GM23338 (cell line): ENCODE results near the gene ZNF185. TPM values are rescaled to one million over a fixed set of nuclear protein-coding genes. Genes with fewer than 3 reads are reported as not detected.

Experiments
- ATAC-seq: fragments of 200-7000 bp; cut with Tn5 transposase; 3 replicates; pipeline ENCODE4 v1.9.1; 2020
- DNase-seq: peaks from one replicate; pipeline ENCODE4 v3.0.0-alpha.2; 2015; ENCODE audit warnings: low spot score
- H2AFZ ChIP-seq: fragments of 200-600 bp; sonication (generic); 2 replicates; pipeline ENCODE4 v1.8.0; 2016; ENCODE audit warnings: antibody characterized with exemption, mild to moderate bottlenecking, moderate library complexity
- H3F3A ChIP-seq: fragments of 200-600 bp; sonication (generic); replicated peaks from 2 replicates; pipeline ENCODE4 v1.8.0; 2017; ENCODE audit warnings: antibody characterized with exemption, mixed run types, low read depth
- H3K27ac ChIP-seq: fragments of 200-600 bp; sonication (generic); 2 replicates; pipeline ENCODE4 v1.6.1; 2016; ENCODE audit warnings: low read depth
- H3K27me3 ChIP-seq: fragments of 200-600 bp; sonication (generic); 2 replicates; pipeline ENCODE4 v1.8.0; 2016; ENCODE audit warnings: mild to moderate bottlenecking, mixed run types, moderate library complexity; ENCODE audit not compliant: insufficient read depth
- H3K36me3 ChIP-seq: fragments of 200-600 bp; sonication (generic); 2 replicates; pipeline ENCODE4 v1.8.0; 2016; ENCODE audit warnings: mild to moderate bottlenecking; ENCODE audit not compliant: insufficient read depth
- H3K4me1 ChIP-seq: fragments of 200-600 bp; sonication (generic); 2 replicates; pipeline ENCODE4 v1.8.0; 2016; ENCODE audit warnings: mild to moderate bottlenecking, moderate library complexity; ENCODE audit not compliant: insufficient read depth
- H3K4me2 ChIP-seq: fragments of 200-600 bp; sonication (generic); 2 replicates; pipeline ENCODE4 v1.7.1; 2017; ENCODE audit warnings: mixed run types
- H3K4me3 ChIP-seq: fragments of 200-600 bp; sonication (generic); 2 replicates; pipeline ENCODE4 v1.6.1; 2016; ENCODE audit warnings: mixed run types
- H3K79me2 ChIP-seq: fragments of 200-600 bp; sonication (generic); replicated peaks from 2 replicates; pipeline ENCODE4 v1.8.0; 2017; ENCODE audit warnings: mild to moderate bottlenecking; ENCODE audit not compliant: insufficient read depth
- H3K9me2 ChIP-seq: fragments of 200-600 bp; sonication (generic); 2 replicates; pipeline ENCODE4 v1.8.0; 2017; ENCODE audit not compliant: insufficient read depth
- H4K20me1 ChIP-seq: fragments of 200-600 bp; sonication (generic); replicated peaks from 2 replicates; pipeline ENCODE4 v1.8.0; 2017; ENCODE audit warnings: mild to moderate bottlenecking; ENCODE audit not compliant: insufficient read depth
- H3K27ac Mint-ChIP-seq: 2 replicates; pipeline ENCODE4 v1.8.0; 2020; ENCODE audit warnings: inconsistent platforms, mild to moderate bottlenecking, moderate library complexity, mixed read lengths
- H3K27me3 Mint-ChIP-seq: 3 replicates; pipeline ENCODE4 v1.8.0; 2022; ENCODE audit warnings: low read depth, mild to moderate bottlenecking, moderate library complexity, mixed read lengths, inconsistent platforms; ENCODE audit not compliant: insufficient read depth, poor library complexity
- H3K36me3 Mint-ChIP-seq: 3 replicates; pipeline ENCODE4 v1.8.0; 2021; ENCODE audit warnings: low read depth, mild to moderate bottlenecking, inconsistent platforms, moderate library complexity, mixed read lengths
- H3K4me1 Mint-ChIP-seq: 3 replicates; pipeline ENCODE4 v1.8.0; 2020; ENCODE audit warnings: mild to moderate bottlenecking, inconsistent platforms, mixed read lengths
- H3K4me3 Mint-ChIP-seq: 3 replicates; pipeline ENCODE4 v1.8.0; 2021; ENCODE audit warnings: moderate library complexity, mild to moderate bottlenecking, inconsistent platforms, mixed read lengths
- H3K9me3 Mint-ChIP-seq: 3 replicates; pipeline ENCODE4 v1.8.0; 2020; ENCODE audit warnings: moderate library complexity, mild to moderate bottlenecking, inconsistent platforms, mixed read lengths
- EZH2 ChIP-seq: fragments of 200-600 bp; sonication (generic); IDR thresholded peaks from one replicate; pipeline ENCODE4 v1.8.0; 2017; ENCODE audit warnings: antibody characterized with exemption, mild to moderate bottlenecking, low read depth; ENCODE audit not compliant: unreplicated experiment
- EZH2phosphoT487 ChIP-seq: fragments of 200-600 bp; sonication (generic); IDR thresholded peaks from one replicate; pipeline ENCODE4 v1.8.1; 2018; ENCODE audit warnings: antibody characterized with exemption; ENCODE audit not compliant: unreplicated experiment
- JUNB ChIP-seq: IDR thresholded peaks from one replicate; pipeline ENCODE4 v1.6.1; 2016; ENCODE audit warnings: antibody characterized with exemption; ENCODE audit not compliant: unreplicated experiment
- NANOG ChIP-seq: IDR thresholded peaks from 2 replicates; pipeline ENCODE4 v1.6.1; 2016; ENCODE audit warnings: antibody characterized with exemption, borderline replicate concordance
- POLR2AphosphoS5 ChIP-seq: IDR thresholded peaks from 2 replicates; pipeline ENCODE4 v1.6.1; 2016; ENCODE audit warnings: antibody characterized with exemption, low read depth
- STAT1 ChIP-seq: IDR thresholded peaks from one replicate; pipeline ENCODE4 v1.6.1; 2016; ENCODE audit warnings: antibody characterized with exemption; ENCODE audit not compliant: unreplicated experiment
- ZNF114 ChIP-seq: fragments of 250-450 bp; sonication (Bioruptor Pico); IDR thresholded peaks from 2 replicates; pipeline ENCODE4 v1.5.0; 2020; ENCODE audit warnings: mild to moderate bottlenecking, moderate library complexity
- ZNF331 ChIP-seq: fragments of 250-450 bp; sonication (Bioruptor Pico); IDR thresholded peaks from 2 replicates; pipeline ENCODE4 v1.5.0; 2020; ENCODE audit warnings: low read depth, mild to moderate bottlenecking, moderate library complexity
- ZNF462 ChIP-seq: fragments of 250-450 bp; sonication (Bioruptor Pico); IDR thresholded peaks from 2 replicates; pipeline ENCODE4 v1.5.0; 2020; ENCODE audit warnings: mild to moderate bottlenecking, moderate library complexity
- polyA plus RNA-seq: library from polyadenylated mRNA; unstranded; fragments of >200 nt; fragmentation: Nextera tagmentation; extraction: Ambion mirVana; gene quantifications from 2 replicates; pipeline ENCODE4 v1.2.1, GENCODE V29; 2016
- total RNA-seq: library from RNA; depleted of rRNA; stranded (reverse); fragments of >200 nt; shearing (Covaris generic); gene quantifications from 2 replicates; pipeline ENCODE4 v1.2.3, GENCODE V29; 2014
- TF ChIP-seq, protein P1 (sequence below), 2 experiments: fragments of 200-600 bp in 1 of 2; sonication (generic) in 1 of 2; conservative IDR thresholded peaks; 2 replicates each; pipeline versions ENCODE4 v1.5.1 to v1.6.1; 2016 to 2017; ENCODE audit warnings: antibody characterized with exemption in 2 of 2, low read depth in 2 of 2, mild to moderate bottlenecking in 2 of 2, moderate library complexity in 1 of 2

Gene ZNF185
- total and polyA plus RNA-seq, 2 experiments from 2014 or later, result 2.9 to 7.8 TPM

- no peak overlapping the region for H3K27ac ChIP-seq
- peaks cover 5% of the 10 kb centered on the region for H3K4me1 Mint-ChIP-seq
These were observed 16.6 kb upstream of the ZNF185 start for GRCh38 chrX:152881289-152881688.

GRCh38 chrX:152884171-152884570 is 13.7 kb upstream of the ZNF185 start:
- Histone ChIP-seq H3K9me2 (no peaks in the 10 kb centered on the region), H3K4me1 (peaks cover 13% of the 10 kb centered on the region), H3K36me3 (no peaks in the 10 kb centered on the region), H2AFZ (no peak overlapping the region), H3K27me3 (no peaks in the 10 kb centered on the region), H3K4me3 (no peak overlapping the region), H3K27ac (no peak overlapping the region), H4K20me1 (no peaks in the 10 kb centered on the region), H3K4me2 (no peak overlapping the region), H3F3A (no peaks in the 10 kb centered on the region), H3K79me2 (no peaks in the 10 kb centered on the region)
- no peaks in the 10 kb centered on the region for H3K27me3 Mint-ChIP-seq
- peaks cover 22% of the 10 kb centered on the region for H3K4me1 Mint-ChIP-seq
- ATAC-seq, result peak; percentile 80
- TF ChIP-seq STAT1 (no peak), EZH2 (no peak)
- TF ChIP-seq, protein P1, sequence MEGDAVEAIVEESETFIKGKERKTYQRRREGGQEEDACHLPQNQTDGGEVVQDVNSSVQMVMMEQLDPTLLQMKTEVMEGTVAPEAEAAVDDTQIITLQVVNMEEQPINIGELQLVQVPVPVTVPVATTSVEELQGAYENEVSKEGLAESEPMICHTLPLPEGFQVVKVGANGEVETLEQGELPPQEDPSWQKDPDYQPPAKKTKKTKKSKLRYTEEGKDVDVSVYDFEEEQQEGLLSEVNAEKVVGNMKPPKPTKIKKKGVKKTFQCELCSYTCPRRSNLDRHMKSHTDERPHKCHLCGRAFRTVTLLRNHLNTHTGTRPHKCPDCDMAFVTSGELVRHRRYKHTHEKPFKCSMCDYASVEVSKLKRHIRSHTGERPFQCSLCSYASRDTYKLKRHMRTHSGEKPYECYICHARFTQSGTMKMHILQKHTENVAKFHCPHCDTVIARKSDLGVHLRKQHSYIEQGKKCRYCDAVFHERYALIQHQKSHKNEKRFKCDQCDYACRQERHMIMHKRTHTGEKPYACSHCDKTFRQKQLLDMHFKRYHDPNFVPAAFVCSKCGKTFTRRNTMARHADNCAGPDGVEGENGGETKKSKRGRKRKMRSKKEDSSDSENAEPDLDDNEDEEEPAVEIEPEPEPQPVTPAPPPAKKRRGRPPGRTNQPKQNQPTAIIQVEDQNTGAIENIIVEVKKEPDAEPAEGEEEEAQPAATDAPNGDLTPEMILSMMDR (conservative IDR thresholded peaks at IDR 0.05; ENCODE audit: low read depth in 2 of 2), result peak; percentile 16 to 41; a peak in 3 of 4 replicates
- DNase-seq, result peak; percentile 33
- H3K9me3 Mint-ChIP-seq, result no peaks in the 10 kb centered on the region; the same call in 2 of the 3 replicates
- no peaks in the 10 kb centered on the region for H3K36me3 Mint-ChIP-seq
- no peak overlapping the region for H3K4me3 Mint-ChIP-seq
- no peak overlapping the region for H3K27ac Mint-ChIP-seq

More at GRCh38 chrX:152881289-152881688, 16.6 kb upstream of the ZNF185 start:
- H3K4me2 ChIP-seq, result no peak overlapping the region
- H3F3A ChIP-seq, result no peaks in the 10 kb centered on the region
- no peaks in the 10 kb centered on the region for H3K79me2 ChIP-seq
- no peaks in the 10 kb centered on the region for H3K4me1 ChIP-seq
- H3K27me3 ChIP-seq, result no peaks in the 10 kb centered on the region
- H4K20me1 ChIP-seq, result no peaks in the 10 kb centered on the region
- Mint-ChIP-seq H3K36me3 (no peaks in the 10 kb centered on the region), H3K27me3 (peaks cover 2% of the 10 kb centered on the region), H3K4me3 (no peak overlapping the region), H3K27ac (no peak overlapping the region), H3K9me3 (peaks cover 3% of the 10 kb centered on the region; the same call in 2 of the 3 replicates)
- H3K9me2 ChIP-seq, result no peaks in the 10 kb centered on the region
- no peak overlapping the region for H3K4me3 ChIP-seq
- TF ChIP-seq POLR2AphosphoS5 (no peak), STAT1 (no peak), EZH2phosphoT487 (no peak), ZNF114 (CRISPR knock-in tag) (no peak), JUNB (no peak), ZNF331 (CRISPR knock-in tag) (no peak)
- H2AFZ ChIP-seq, result no peak overlapping the region
- DNase-seq (no peak), ATAC-seq (no peak)
- H3K36me3 ChIP-seq, result no peaks in the 10 kb centered on the region

GRCh38 chrX:152886716-152887115 is 11.2 kb upstream of the ZNF185 start:
- Histone ChIP-seq H3K27me3 (no peaks in the 10 kb centered on the region), H2AFZ (no peak overlapping the region), H3K27ac (no peak overlapping the region), H3K4me3 (no peak overlapping the region), H4K20me1 (no peaks in the 10 kb centered on the region), H3K36me3 (no peaks in the 10 kb centered on the region), H3K79me2 (no peaks in the 10 kb centered on the region), H3F3A (no peaks in the 10 kb centered on the region), H3K4me1 (peaks cover 23% of the 10 kb centered on the region), H3K4me2 (no peak overlapping the region), H3K9me2 (no peaks in the 10 kb centered on the region)
- no peaks in the 10 kb centered on the region; the same call in 2 of the 3 replicates for H3K9me3 Mint-ChIP-seq
- peaks cover 10% of the 10 kb centered on the region for H3K27me3 Mint-ChIP-seq
- no peaks in the 10 kb centered on the region; the same call in 2 of the 3 replicates for H3K36me3 Mint-ChIP-seq
- H3K27ac Mint-ChIP-seq, result no peak overlapping the region
- H3K4me3 Mint-ChIP-seq, result no peak overlapping the region
- peaks cover 45% of the 10 kb centered on the region for H3K4me1 Mint-ChIP-seq
- ATAC-seq (no peak), DNase-seq (no peak)
- TF ChIP-seq NANOG, result no peak
- TF ChIP-seq ZNF462 (CRISPR knock-in tag), result no peak
- TF ChIP-seq JUNB, result no peak
- no peak for TF ChIP-seq POLR2AphosphoS5
- no peak for TF ChIP-seq ZNF331 (CRISPR knock-in tag)
